ENCODE data around the gene TECR. TPM values are rescaled to one million over a fixed set of nuclear protein-coding genes. Genes with fewer than 3 reads are reported as not detected.

TECR gene
- total RNA-seq, 1 experiment from 2014 or later: 294 TPM

GRCh38 chr19:14565765-14566711 is 36.6 kb downstream of the TECR start:
- Histone ChIP-seq H3K27ac (no peak overlapping the region), H3F3A (ENCODE audit: insufficient read depth, low read depth) (peaks cover 34% of the 10 kb centered on the region; the same call in 1 of the 2 replicates), H3K36me3 (ENCODE audit: low read depth) (peaks cover 14% of the 10 kb centered on the region; the same call in 1 of the 2 replicates), H2AFZ (no peak overlapping the region), H3K4me2 (no peak overlapping the region), H3K79me2 (ENCODE audit: low read depth) (peaks cover 39% of the 10 kb centered on the region), H3K4me3 (no peak overlapping the region), H4K20me1 (ENCODE audit: insufficient read depth) (peaks cover 34% of the 10 kb centered on the region), H3K9me2 (ENCODE audit: insufficient read depth) (no peaks in the 10 kb centered on the region), H3K9me3 (ENCODE audit: insufficient read depth, low read depth) (no peaks in the 10 kb centered on the region), H3K27me3 (ENCODE audit: insufficient read depth, low read depth) (no peaks in the 10 kb centered on the region), H3K4me1 (replicated peaks; ENCODE audit: insufficient read depth) (peaks cover 9% of the 10 kb centered on the region)
- intact Hi-C loops (cut with micrococcal nuclease; ENCODE audit: unreplicated experiment): no loop called here
- DNase-seq: peak in 1 of 2 experiments; percentile 30
- POLR2A ChIA-PET (ENCODE audit: unreplicated experiment): no interaction called here
- BruUV-seq (replicated peaks): TSS peak; percentile 84
- TF ChIP-seq CTCF (conservative IDR thresholded peaks at IDR 0.05): no peak
- TF ChIP-seq EZH2 (IDR thresholded peaks at IDR 0.05; ENCODE audit: low read depth): no peak
- CTCF ChIA-PET: no interaction called here

GRCh38 chr19:14566712-14567077 is 37.3 kb downstream of the TECR start:
- Histone ChIP-seq H3K27ac (no peak overlapping the region), H3K79me2 (ENCODE audit: low read depth) (peaks cover 43% of the 10 kb centered on the region), H2AFZ (no peak overlapping the region), H3K9me3 (ENCODE audit: insufficient read depth, low read depth) (no peaks in the 10 kb centered on the region), H3K4me1 (replicated peaks; ENCODE audit: insufficient read depth) (peaks cover 9% of the 10 kb centered on the region), H3K36me3 (ENCODE audit: low read depth) (peaks cover 14% of the 10 kb centered on the region; the same call in 1 of the 2 replicates), H3F3A (ENCODE audit: insufficient read depth, low read depth) (peaks cover 34% of the 10 kb centered on the region; the same call in 1 of the 2 replicates), H4K20me1 (ENCODE audit: insufficient read depth) (peaks cover 34% of the 10 kb centered on the region), H3K4me3 (no peak overlapping the region), H3K4me2 (no peak overlapping the region), H3K27me3 (ENCODE audit: insufficient read depth, low read depth) (no peaks in the 10 kb centered on the region), H3K9me2 (ENCODE audit: insufficient read depth) (no peaks in the 10 kb centered on the region)
- BruUV-seq (replicated peaks): no TSS peak
- intact Hi-C loops (cut with micrococcal nuclease; ENCODE audit: unreplicated experiment): no loop called here
- CTCF ChIA-PET: no interaction called here
- TF ChIP-seq CTCF (conservative IDR thresholded peaks at IDR 0.05) (no peak), EZH2 (IDR thresholded peaks at IDR 0.05; ENCODE audit: low read depth) (no peak)
- no peak for DNase-seq
- POLR2A ChIA-PET (ENCODE audit: unreplicated experiment): no interaction called here

- TF ChIP-seq CTCF (conservative IDR thresholded peaks at IDR 0.05) (no peak), EZH2 (IDR thresholded peaks at IDR 0.05; ENCODE audit: low read depth) (no peak)
- Histone ChIP-seq H3K4me1 (replicated peaks; ENCODE audit: insufficient read depth) (peaks cover 9% of the 10 kb centered on the region), H3K9me2 (ENCODE audit: insufficient read depth) (no peaks in the 10 kb centered on the region), H3K27me3 (ENCODE audit: insufficient read depth, low read depth) (no peaks in the 10 kb centered on the region), H3K79me2 (ENCODE audit: low read depth) (peaks cover 42% of the 10 kb centered on the region), H3K27ac (no peak overlapping the region), H4K20me1 (ENCODE audit: insufficient read depth) (peaks cover 34% of the 10 kb centered on the region), H3K4me2 (no peak overlapping the region), H3F3A (ENCODE audit: insufficient read depth, low read depth) (peaks cover 34% of the 10 kb centered on the region; the same call in 1 of the 2 replicates), H2AFZ (no peak overlapping the region), H3K9me3 (ENCODE audit: insufficient read depth, low read depth) (no peaks in the 10 kb centered on the region), H3K36me3 (ENCODE audit: low read depth) (peaks cover 14% of the 10 kb centered on the region; the same call in 1 of the 2 replicates), H3K4me3 (no peak overlapping the region)
- DNase-seq: peak in 1 of 2 experiments; percentile 17
- no TSS peak for BruUV-seq (replicated peaks)
- intact Hi-C loops (cut with micrococcal nuclease; ENCODE audit: unreplicated experiment): no loop called here
- ChIA-PET CTCF (no interaction called here), POLR2A (ENCODE audit: unreplicated experiment) (interaction anchor here (0.6 kb wide), 1 partner anchor 463 kb away, joined by 5 read pairs; no protein-coding TSS in a partner anchor)
Observed at GRCh38 chr19:14567079-14567478, 37.7 kb downstream of the TECR start.
